ENCODE results near the gene NELL2. TPM values are rescaled to one million over a fixed set of nuclear protein-coding genes. Genes with fewer than 3 reads are reported as not detected.

Gene NELL2
- total RNA-seq, 4 donors from 2014 or later, result 7.5 to 39.2 (median 15.9) TPM

GRCh38 chr12:44509471-44509870 is 366.6 kb downstream of the NELL2 start:
- Histone ChIP-seq H3K27ac (no peak overlapping the region), H3K4me1 (no peaks in the 10 kb centered on the region), H3K27me3 (no peaks in the 10 kb centered on the region), H3K4me3 (no peak overlapping the region), H3K9me3 (no peaks in the 10 kb centered on the region), H3K36me3 (no peaks in the 10 kb centered on the region)
- DNase-seq, result no peak
- TF ChIP-seq POLR2A (IDR thresholded peaks at IDR 0.05) (no peak), CTCF (IDR thresholded peaks at IDR 0.05) (no peak)

- DNase-seq, result no peak
- no peak overlapping the region for H3K4me3 ChIP-seq
- no peaks in the 10 kb centered on the region for H3K36me3 ChIP-seq
- H3K27ac ChIP-seq, result no peak overlapping the region
- H3K9me3 ChIP-seq, result no peaks in the 10 kb centered on the region
- no peaks in the 10 kb centered on the region for H3K4me1 ChIP-seq
- no peaks in the 10 kb centered on the region for H3K27me3 ChIP-seq
- TF ChIP-seq POLR2A (IDR thresholded peaks at IDR 0.05) (no peak), CTCF (IDR thresholded peaks at IDR 0.05) (no peak)
Observed at GRCh38 chr12:44507461-44507860, 368.7 kb downstream of the NELL2 start.

- TF ChIP-seq POLR2A (IDR thresholded peaks at IDR 0.05) (no peak), CTCF (IDR thresholded peaks at IDR 0.05) (no peak)
- Histone ChIP-seq H3K36me3 (no peaks in the 10 kb centered on the region), H3K4me3 (no peak overlapping the region), H3K27ac (no peak overlapping the region), H3K9me3 (no peaks in the 10 kb centered on the region), H3K27me3 (no peaks in the 10 kb centered on the region), H3K4me1 (no peaks in the 10 kb centered on the region)
- no peak for DNase-seq
Observed at GRCh38 chr12:44504799-44505198, 371.3 kb downstream of the NELL2 start.

- TF ChIP-seq POLR2A (IDR thresholded peaks at IDR 0.05) (no peak), CTCF (IDR thresholded peaks at IDR 0.05) (no peak)
- Histone ChIP-seq H3K4me3 (no peak overlapping the region), H3K27me3 (no peaks in the 10 kb centered on the region), H3K36me3 (no peaks in the 10 kb centered on the region), H3K4me1 (no peaks in the 10 kb centered on the region), H3K9me3 (no peaks in the 10 kb centered on the region), H3K27ac (no peak overlapping the region)
- DNase-seq, result no peak
Observed at GRCh38 chr12:44503329-44503728, 372.8 kb downstream of the NELL2 start.

GRCh38 chr12:44502681-44503080 is 373.4 kb downstream of the NELL2 start:
- H3K36me3 ChIP-seq, result no peaks in the 10 kb centered on the region
- no peaks in the 10 kb centered on the region for H3K4me1 ChIP-seq
- DNase-seq, result no peak
- no peaks in the 10 kb centered on the region for H3K27me3 ChIP-seq
- H3K9me3 ChIP-seq, result no peaks in the 10 kb centered on the region
- H3K27ac ChIP-seq, result no peak overlapping the region
- no peak overlapping the region for H3K4me3 ChIP-seq
- TF ChIP-seq CTCF (IDR thresholded peaks at IDR 0.05), result no peak
- no peak for TF ChIP-seq POLR2A (IDR thresholded peaks at IDR 0.05)

- Histone ChIP-seq H3K27me3 (no peaks in the 10 kb centered on the region), H3K27ac (no peak overlapping the region), H3K9me3 (no peaks in the 10 kb centered on the region), H3K4me1 (no peaks in the 10 kb centered on the region), H3K4me3 (no peak overlapping the region), H3K36me3 (no peaks in the 10 kb centered on the region)
- DNase-seq, result no peak
- TF ChIP-seq POLR2A (IDR thresholded peaks at IDR 0.05) (no peak), CTCF (IDR thresholded peaks at IDR 0.05) (no peak)
Observed at GRCh38 chr12:44500423-44500822, 375.7 kb downstream of the NELL2 start.
